SH-SY5Y (cell line): Measurements from ENCODE around the gene PKNOX1.

Experiments used
- GATA2 ChIP-seq: IDR thresholded peaks from 2 replicates; pipeline ENCODE4 v1.6.1; 2011; ENCODE audit warnings: mild to moderate bottlenecking, low read depth, low read length
- GATA3 ChIP-seq: IDR thresholded peaks from 2 replicates; pipeline ENCODE4 v1.6.1; 2011; ENCODE audit warnings: low read depth, mild to moderate bottlenecking, low read length, moderate library complexity

PKNOX1 gene, protein sequence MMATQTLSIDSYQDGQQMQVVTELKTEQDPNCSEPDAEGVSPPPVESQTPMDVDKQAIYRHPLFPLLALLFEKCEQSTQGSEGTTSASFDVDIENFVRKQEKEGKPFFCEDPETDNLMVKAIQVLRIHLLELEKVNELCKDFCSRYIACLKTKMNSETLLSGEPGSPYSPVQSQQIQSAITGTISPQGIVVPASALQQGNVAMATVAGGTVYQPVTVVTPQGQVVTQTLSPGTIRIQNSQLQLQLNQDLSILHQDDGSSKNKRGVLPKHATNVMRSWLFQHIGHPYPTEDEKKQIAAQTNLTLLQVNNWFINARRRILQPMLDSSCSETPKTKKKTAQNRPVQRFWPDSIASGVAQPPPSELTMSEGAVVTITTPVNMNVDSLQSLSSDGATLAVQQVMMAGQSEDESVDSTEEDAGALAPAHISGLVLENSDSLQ

GRCh38 chr21:42973991-42974831 is at the start of gene PKNOX1:
Gene PKNOX1 (plus strand): TSS chr21:42974562. CDS start chr21:43004382, 29,820 bp downstream.
- no peak for TF ChIP-seq GATA2

DNA sequence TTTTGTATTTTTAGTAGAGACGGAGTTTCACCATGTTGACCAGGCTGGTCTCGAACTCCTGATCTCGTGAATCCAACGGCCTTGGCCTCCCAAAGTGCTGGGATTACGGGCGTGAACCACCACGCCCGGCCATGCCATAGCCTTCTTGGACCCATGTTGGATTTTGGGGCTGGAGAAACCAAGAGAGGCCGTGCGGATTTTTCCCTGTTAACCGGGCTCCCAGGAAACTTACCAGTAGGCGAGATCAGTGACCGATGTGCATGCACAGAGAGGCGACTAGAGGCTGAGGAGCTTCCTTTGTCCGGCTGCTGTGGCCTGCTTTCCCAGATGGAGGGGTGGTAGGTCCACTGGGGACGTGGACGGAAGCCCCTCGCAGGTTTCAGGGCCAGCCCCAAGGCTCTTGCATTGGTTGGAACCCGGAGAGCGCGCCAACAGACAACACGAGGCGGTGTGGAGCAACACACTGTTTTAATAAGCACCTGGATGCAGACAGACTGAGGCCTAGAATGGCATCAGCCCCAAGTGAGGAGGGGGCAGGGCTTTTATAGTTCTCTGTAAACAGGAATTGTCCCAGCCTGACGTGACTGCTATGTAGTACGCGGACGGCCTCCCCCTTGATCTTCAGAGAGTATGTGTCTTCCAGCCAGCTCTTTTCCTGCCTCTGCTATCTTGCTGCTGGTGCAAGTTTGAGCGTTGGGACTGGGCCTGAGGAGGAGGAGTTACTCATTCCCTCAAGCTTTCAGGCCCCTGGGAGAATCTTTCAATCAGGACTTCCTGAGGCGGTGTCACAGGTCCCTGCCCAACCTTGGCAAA is 49.0 kb upstream of the PKNOX1 start, which contains the start of gene ERVH48-1:
Gene ERVH48-1, minus strand, starts transcription at position 517 of the 813 bp plus-strand sequence. CDS start 6,624 bp downstream, outside the sequence.
- TF ChIP-seq GATA3 (no peak), GATA2 (no peak)

GRCh38 chr21:42929969-42930368 is 44.4 kb upstream of the PKNOX1 start:
- no peak for TF ChIP-seq GATA2
- no peak for TF ChIP-seq GATA3

DNA sequence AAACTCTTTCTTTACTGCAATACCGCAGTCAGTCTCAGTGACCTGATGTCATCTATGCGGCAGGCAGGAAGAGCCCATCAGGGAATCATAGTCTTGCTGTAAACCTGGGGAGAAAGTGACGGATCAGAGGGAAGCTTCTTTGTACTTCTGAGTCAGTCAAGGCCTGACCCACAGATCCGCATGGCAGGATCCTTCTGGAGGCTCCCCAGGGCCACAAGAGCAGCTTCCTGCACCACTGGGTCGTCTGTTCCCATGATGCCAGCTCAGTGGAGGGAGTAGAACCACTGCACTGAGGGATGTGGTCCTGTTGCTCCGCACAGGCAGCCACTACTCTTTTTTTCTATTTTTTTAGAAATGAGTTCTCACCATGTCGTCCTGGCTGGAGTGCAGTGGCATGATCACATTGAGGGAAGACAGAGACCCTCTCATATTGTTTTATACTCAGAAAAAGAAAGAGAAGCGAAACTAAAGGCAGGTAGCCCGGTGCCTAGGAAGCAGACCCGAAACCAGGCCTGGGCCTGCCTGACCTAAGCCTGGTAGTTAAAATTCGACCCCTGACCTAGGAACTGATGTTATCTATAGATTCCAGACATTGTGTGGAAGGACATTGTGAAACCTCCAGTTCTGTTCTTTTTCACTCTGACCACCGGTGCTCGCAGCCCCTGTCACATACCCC is 42.7 kb upstream of the PKNOX1 start:
- TF ChIP-seq GATA2, result no peak
- TF ChIP-seq GATA3, result no peak

GRCh38 chr21:42937960-42938605 is 36.3 kb upstream of the PKNOX1 start:
- TF ChIP-seq GATA2 (no peak), GATA3 (no peak)

- TF ChIP-seq GATA2 (no peak), GATA3 (no peak)
Observed at GRCh38 chr21:42939582-42940413, 34.6 kb upstream of the PKNOX1 start.

DNA sequence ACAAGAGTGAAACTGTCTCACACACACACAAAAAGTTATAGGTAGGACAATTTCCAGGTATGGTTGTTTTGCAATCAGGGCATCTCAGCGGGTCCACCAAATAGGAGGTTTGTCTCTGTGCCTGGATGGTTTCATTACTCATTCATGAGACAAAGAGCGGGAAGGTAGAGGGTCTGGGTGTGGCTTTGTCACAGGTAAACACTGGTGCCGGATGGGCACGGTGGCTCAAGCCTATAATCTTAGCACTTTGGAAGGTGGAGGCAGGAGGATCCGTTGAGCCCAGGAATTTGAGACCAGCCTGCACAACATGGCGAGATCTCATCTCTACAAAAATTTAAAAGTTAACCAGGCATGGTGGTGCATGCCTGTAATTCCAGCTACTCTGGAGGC is 32.7 kb upstream of the PKNOX1 start:
- TF ChIP-seq GATA3 (no peak), GATA2 (no peak)

DNA sequence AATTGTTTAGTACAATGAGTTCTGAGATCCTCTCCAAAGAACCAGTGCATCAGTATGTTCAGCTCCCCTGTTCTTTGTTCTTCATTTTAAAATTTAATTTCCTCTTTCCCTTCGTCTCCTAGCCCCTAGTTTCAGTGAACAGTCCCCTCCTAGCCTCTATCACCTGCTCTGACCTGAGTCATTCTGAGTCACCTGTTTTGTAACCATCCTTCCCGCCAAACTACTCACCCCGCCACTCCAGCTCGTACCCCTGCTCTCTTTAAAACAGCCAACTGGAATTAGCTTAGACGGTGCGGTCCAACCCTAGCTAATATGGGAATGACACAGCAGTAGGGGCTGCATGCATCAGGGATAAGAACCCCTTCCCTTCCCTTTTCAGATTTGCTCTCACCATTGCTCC is 32.1 kb upstream of the PKNOX1 start:
- no peak for TF ChIP-seq GATA2
- TF ChIP-seq GATA3, result no peak

DNA sequence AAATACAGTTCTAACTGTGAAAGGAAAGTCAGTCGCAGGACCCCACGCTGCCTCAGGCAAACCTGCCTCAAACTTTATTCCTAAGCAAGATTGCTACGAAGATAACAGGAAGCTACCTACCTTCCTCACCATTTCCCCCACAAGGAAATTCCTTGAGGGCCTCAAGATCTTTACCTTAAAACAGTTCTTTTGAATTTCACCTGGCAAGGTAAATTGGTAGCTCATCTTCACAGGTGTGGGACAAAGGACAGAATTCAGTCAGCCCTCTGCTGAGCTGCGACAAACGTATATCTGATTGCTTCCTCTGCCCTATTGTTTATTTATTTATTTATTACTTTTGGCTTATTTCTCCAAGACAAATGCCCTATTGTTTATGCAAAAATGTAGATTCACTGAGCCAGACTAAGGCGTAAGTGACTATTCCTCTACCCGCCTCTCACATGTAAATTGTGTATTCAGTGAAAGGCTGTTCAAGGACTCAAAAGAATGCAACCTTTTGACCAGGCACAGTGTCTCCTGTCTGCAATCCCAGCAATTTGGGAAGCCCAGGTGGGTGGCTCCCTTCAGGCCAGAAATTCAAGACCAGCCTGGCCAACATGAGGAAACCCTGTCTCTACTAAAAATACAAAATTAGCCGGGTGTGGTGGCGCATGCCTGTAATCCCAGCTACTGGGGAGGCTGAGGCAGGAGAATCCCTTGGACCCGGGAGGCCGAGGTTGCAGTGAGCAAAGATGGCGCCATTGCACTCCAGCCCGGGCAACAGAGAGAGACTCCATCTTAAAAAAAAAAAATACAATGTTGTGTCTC is 17.3 kb upstream of the PKNOX1 start:
- TF ChIP-seq GATA2 (no peak), GATA3 (no peak)

- TF ChIP-seq GATA3 (no peak), GATA2 (no peak)
Observed at GRCh38 chr21:42959728-42960127, 14.6 kb upstream of the PKNOX1 start.

DNA sequence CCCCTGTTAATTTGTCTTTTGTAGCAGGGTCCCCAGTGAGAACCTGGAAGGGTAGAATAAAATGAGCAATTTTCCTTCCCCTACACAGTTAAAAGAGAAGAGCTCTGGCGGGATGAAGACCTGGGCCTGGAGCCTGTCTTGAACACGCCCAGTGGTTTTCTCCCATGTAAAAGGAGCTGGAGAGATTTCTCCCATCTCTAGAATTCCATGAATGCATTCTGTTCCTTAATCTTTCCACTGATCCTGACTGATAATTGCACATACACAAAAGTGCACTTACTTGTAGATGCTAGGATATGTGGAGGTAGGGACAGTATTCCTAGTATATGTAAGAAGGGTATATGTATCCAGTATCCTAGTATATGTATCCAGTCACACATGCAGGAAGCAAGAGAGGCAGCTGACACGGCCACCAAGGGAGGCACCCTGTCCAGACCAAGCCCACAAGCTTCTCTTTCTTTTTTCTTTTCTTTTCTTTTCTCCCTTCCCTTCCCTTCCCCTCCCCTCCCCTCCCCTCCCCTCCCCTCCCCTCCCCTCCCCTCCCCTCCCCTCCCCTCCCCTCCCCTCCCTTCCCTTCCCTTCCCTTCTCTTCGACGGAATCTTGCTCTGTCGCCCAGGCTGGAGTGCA is 11.9 kb upstream of the PKNOX1 start:
- TF ChIP-seq GATA3, result no peak
- no peak for TF ChIP-seq GATA2
